ENCODE measurements around the gene KIAA0825.

DNA sequence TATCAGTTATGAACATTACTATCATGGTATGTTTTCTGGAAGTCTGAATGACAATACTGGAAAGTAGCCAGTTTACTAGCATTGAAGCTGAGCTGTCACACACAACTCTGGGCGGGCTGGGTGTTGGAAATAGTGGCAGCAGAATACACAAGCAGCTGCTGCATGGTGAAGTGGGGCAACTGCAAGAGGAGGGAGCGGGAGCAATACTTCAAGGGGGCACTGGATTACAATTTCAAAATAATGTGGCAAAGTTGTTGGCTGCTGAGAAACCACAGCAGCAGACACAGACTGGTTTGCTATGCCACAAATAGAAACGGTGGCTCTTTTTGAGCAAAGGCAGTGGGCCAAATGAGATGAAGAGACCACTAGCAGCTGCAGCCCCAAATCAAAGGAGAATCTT lies 350.2 kb downstream of the KIAA0825 start:
- TF ChIP-seq, protein P1, sequence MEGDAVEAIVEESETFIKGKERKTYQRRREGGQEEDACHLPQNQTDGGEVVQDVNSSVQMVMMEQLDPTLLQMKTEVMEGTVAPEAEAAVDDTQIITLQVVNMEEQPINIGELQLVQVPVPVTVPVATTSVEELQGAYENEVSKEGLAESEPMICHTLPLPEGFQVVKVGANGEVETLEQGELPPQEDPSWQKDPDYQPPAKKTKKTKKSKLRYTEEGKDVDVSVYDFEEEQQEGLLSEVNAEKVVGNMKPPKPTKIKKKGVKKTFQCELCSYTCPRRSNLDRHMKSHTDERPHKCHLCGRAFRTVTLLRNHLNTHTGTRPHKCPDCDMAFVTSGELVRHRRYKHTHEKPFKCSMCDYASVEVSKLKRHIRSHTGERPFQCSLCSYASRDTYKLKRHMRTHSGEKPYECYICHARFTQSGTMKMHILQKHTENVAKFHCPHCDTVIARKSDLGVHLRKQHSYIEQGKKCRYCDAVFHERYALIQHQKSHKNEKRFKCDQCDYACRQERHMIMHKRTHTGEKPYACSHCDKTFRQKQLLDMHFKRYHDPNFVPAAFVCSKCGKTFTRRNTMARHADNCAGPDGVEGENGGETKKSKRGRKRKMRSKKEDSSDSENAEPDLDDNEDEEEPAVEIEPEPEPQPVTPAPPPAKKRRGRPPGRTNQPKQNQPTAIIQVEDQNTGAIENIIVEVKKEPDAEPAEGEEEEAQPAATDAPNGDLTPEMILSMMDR (IDR thresholded peaks at IDR 0.05), result no peak
- no peak for TF ChIP-seq POLR2A (IDR thresholded peaks at IDR 0.05)

Data from testis (tissue), 2 donors.